Loucy (cell line): ENCODE measurements around the gene MXD3.
A peak's percentile ranks its signal among the peaks of the same experiment; 100 is the strongest.

Experiments used
- H2AFZ ChIP-seq: fragments of 200-600 bp; sonication (generic); 2 replicates; pipeline ENCODE4 v1.6.0; 2016; ENCODE audit warnings: antibody characterized with exemption, mild to moderate bottlenecking, low read length, moderate library complexity
- H3F3A ChIP-seq: fragments of 200-600 bp; 2 replicates; pipeline ENCODE4 v1.6.0; 2016; ENCODE audit warnings: antibody characterized with exemption, low read depth, mild to moderate bottlenecking
- H3K27me3 ChIP-seq: fragments of 200-600 bp; sonication (generic); 2 replicates; pipeline ENCODE4 v1.6.1; 2014; ENCODE audit warnings: low read length, mild to moderate bottlenecking; ENCODE audit not compliant: insufficient read depth, poor library complexity, severe bottlenecking
- H3K36me3 ChIP-seq: fragments of 200-600 bp; sonication (generic); 2 replicates; pipeline ENCODE4 v1.6.1; 2016; ENCODE audit warnings: low read length; ENCODE audit not compliant: insufficient read depth
- H3K4me1 ChIP-seq: fragments of 200-600 bp; sonication (generic); 2 replicates; pipeline ENCODE4 v1.5.1; 2014; ENCODE audit warnings: low read length, mild to moderate bottlenecking; ENCODE audit not compliant: insufficient read depth, poor library complexity, severe bottlenecking
- H3K4me2 ChIP-seq: fragments of 200-600 bp; sonication (generic); 2 replicates; pipeline ENCODE4 v1.6.0; 2014; ENCODE audit warnings: antibody characterized with exemption, low read length, low read depth, mild to moderate bottlenecking; ENCODE audit not compliant: poor library complexity, severe bottlenecking
- H3K4me3 ChIP-seq: fragments of 200-600 bp; sonication (generic); 2 replicates; pipeline ENCODE4 v1.5.1; 2014; ENCODE audit warnings: low read length, mild to moderate bottlenecking, mixed read lengths; ENCODE audit not compliant: poor library complexity, severe bottlenecking
- H3K79me2 ChIP-seq: fragments of 200-600 bp; sonication (generic); 2 replicates; pipeline ENCODE4 v1.6.1; 2014; ENCODE audit warnings: low read length; ENCODE audit not compliant: insufficient read depth
- H3K9ac ChIP-seq: fragments of 200-600 bp; sonication (generic); 2 replicates; pipeline ENCODE4 v1.6.0; 2014; ENCODE audit warnings: mild to moderate bottlenecking, low read depth, low read length, moderate library complexity; ENCODE audit not compliant: poor library complexity, severe bottlenecking
- H3K9me2 ChIP-seq: fragments of 200-600 bp; sonication (generic); replicated peaks from 2 replicates; pipeline ENCODE4 v1.6.1; 2016; ENCODE audit warnings: low read depth, low read length, mixed read lengths
- H3K9me3 ChIP-seq: fragments of 200-600 bp; sonication (generic); 2 replicates; pipeline ENCODE4 v1.6.1; 2014; ENCODE audit warnings: mild to moderate bottlenecking, antibody characterized with exemption, low read length, low read depth; ENCODE audit not compliant: insufficient read depth
- H4K20me1 ChIP-seq: fragments of 200-600 bp; sonication (generic); 2 replicates; pipeline ENCODE4 v1.6.0; 2014; ENCODE audit warnings: antibody characterized with exemption, low read length, mild to moderate bottlenecking; ENCODE audit not compliant: insufficient read depth, poor library complexity, severe bottlenecking
- CTCF ChIP-seq: fragments of 200-600 bp; sonication (generic); conservative IDR thresholded peaks from 2 replicates; pipeline ENCODE4 v1.5.1; 2014; ENCODE audit warnings: mild to moderate bottlenecking, antibody characterized with exemption, low read length
- EZH2phosphoT487 ChIP-seq: fragments of 200-600 bp; IDR thresholded peaks from 2 replicates; pipeline ENCODE4 v1.6.1; 2018; ENCODE audit warnings: antibody characterized with exemption, mild to moderate bottlenecking, moderate library complexity, borderline replicate concordance

MXD3 gene

GRCh38 chr5:177296581-177296980 is 15.1 kb downstream of the MXD3 start:
- peaks cover 42% of the 10 kb centered on the region; the same call in 1 of the 2 replicates for H3K36me3 ChIP-seq

DNA sequence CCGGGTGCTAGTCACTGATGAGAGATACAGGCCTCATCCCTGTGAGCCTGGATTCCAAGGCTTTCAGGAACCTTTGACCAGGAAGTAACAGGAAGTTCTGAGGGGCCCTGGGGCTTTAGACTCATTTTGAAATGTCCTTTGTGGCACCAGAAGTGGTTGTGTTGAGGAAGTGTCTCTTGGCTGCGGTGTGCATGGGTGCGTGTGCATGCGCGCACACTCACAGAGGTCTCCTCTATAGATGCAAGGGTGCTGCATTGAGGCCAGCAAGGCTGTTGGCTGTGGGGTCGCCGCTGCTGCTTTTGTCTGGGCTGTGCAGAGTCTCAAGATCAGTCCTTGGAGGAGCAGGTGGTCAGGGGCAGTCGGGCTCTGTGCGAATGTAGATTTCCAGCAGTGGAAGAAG is 15.8 kb downstream of the MXD3 start:
- Histone ChIP-seq H3K4me1 (peaks cover 29% of the 10 kb centered on the region), H3F3A (no peaks in the 10 kb centered on the region), H3K9ac (peak overlapping the region; percentile 60), H2AFZ (no peak overlapping the region), H3K36me3 (peaks cover 43% of the 10 kb centered on the region; the same call in 1 of the 2 replicates), H3K79me2 (no peaks in the 10 kb centered on the region), H3K4me2 (peak overlapping the region; percentile 60), H3K9me2 (no peaks in the 10 kb centered on the region), H4K20me1 (peaks cover under 1% of the 10 kb centered on the region), H3K27me3 (no peaks in the 10 kb centered on the region), H3K4me3 (no peak overlapping the region), H3K9me3 (no peaks in the 10 kb centered on the region)
- TF ChIP-seq CTCF = no peak
- TF ChIP-seq EZH2phosphoT487 = no peak

More at GRCh38 chr5:177296581-177296980, 15.1 kb downstream of the MXD3 start:
- H3K4me2 ChIP-seq = peak overlapping the region; percentile 60
- no peaks in the 10 kb centered on the region for H3K9me3 ChIP-seq
- peaks cover 36% of the 10 kb centered on the region for H3K4me1 ChIP-seq
- no peaks in the 10 kb centered on the region for H3K9me2 ChIP-seq
- H3K9ac ChIP-seq = peak overlapping the region; percentile 60
- peaks cover 2% of the 10 kb centered on the region for H4K20me1 ChIP-seq
- H3F3A ChIP-seq = no peaks in the 10 kb centered on the region
- H3K79me2 ChIP-seq = peaks cover 3% of the 10 kb centered on the region; the same call in 1 of the 2 replicates
- no peaks in the 10 kb centered on the region for H3K27me3 ChIP-seq
- TF ChIP-seq CTCF = no peak
- TF ChIP-seq EZH2phosphoT487 = no peak
- H3K4me3 ChIP-seq = peak overlapping the region; percentile 12
- H2AFZ ChIP-seq = no peak overlapping the region

DNA sequence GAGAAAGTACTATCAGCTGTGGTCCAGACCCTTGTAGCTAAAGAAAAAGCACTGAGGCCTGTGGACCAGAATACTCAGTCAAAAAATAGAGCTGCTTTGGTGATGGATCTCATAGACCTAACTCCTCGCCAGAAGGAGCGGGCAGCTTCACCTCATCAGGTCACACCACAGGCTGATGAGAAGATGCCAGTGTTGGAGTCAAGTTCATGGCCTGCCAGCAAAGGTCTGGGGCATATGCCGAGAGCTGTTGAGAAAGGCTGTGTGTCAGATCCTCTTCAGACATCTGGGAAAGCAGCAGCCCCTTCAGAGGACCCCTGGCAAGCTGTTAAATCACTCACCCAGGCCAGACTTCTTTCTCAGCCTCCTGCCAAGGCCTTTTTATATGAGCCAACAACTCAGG is 17.1 kb downstream of the MXD3 start:
- peaks cover 20% of the 10 kb centered on the region for H3K4me1 ChIP-seq
- no peak overlapping the region for H2AFZ ChIP-seq
- no peaks in the 10 kb centered on the region for H3F3A ChIP-seq
- H3K27me3 ChIP-seq = no peaks in the 10 kb centered on the region
- no peak overlapping the region for H3K4me3 ChIP-seq
- no peaks in the 10 kb centered on the region for H4K20me1 ChIP-seq
- H3K9ac ChIP-seq = no peak overlapping the region
- no peaks in the 10 kb centered on the region for H3K9me3 ChIP-seq
- no peaks in the 10 kb centered on the region for H3K9me2 ChIP-seq
- no peak overlapping the region for H3K4me2 ChIP-seq
- H3K79me2 ChIP-seq = no peaks in the 10 kb centered on the region
- TF ChIP-seq CTCF = no peak
- no peak for TF ChIP-seq EZH2phosphoT487
- H3K36me3 ChIP-seq = peaks cover 43% of the 10 kb centered on the region; the same call in 1 of the 2 replicates
